HG03558 (cell line): ENCODE data around the gene CD6.

Source experiments
- ATAC-seq: cut with Tn5 transposase; IDR thresholded peaks from one replicate; pipeline ENCODE4 v1.9.1; 2021; ENCODE audit warnings: moderate number of reproducible peaks; ENCODE audit not compliant: unreplicated experiment; ENCODE audit errors: extremely low read depth

Gene CD6, protein sequence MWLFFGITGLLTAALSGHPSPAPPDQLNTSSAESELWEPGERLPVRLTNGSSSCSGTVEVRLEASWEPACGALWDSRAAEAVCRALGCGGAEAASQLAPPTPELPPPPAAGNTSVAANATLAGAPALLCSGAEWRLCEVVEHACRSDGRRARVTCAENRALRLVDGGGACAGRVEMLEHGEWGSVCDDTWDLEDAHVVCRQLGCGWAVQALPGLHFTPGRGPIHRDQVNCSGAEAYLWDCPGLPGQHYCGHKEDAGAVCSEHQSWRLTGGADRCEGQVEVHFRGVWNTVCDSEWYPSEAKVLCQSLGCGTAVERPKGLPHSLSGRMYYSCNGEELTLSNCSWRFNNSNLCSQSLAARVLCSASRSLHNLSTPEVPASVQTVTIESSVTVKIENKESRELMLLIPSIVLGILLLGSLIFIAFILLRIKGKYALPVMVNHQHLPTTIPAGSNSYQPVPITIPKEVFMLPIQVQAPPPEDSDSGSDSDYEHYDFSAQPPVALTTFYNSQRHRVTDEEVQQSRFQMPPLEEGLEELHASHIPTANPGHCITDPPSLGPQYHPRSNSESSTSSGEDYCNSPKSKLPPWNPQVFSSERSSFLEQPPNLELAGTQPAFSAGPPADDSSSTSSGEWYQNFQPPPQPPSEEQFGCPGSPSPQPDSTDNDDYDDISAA

DNA sequence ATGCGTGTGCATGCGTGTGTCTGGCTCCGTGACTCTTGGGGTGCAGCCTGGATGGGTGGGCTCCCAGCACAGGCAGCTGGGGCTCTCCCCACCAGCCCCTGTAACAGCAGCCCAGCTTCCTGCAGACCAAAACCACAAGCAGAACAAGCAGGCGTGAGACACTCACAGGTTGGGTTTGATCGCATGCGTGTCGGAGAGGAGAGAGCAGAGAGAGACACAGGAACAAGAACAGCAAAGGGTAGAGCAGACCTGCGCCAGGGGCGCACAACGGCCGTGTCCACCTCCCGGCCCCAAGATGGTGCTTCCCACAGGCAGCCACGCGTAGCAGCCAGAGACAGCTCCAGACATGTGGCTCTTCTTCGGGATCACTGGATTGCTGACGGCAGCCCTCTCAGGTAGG lies at the start of gene CD6:
Gene CD6, plus strand, starts transcription at position 161 of the 400 bp plus-strand sequence. Its CDS starts 186 bp downstream, at position 347.
- ATAC-seq, result no peak

DNA sequence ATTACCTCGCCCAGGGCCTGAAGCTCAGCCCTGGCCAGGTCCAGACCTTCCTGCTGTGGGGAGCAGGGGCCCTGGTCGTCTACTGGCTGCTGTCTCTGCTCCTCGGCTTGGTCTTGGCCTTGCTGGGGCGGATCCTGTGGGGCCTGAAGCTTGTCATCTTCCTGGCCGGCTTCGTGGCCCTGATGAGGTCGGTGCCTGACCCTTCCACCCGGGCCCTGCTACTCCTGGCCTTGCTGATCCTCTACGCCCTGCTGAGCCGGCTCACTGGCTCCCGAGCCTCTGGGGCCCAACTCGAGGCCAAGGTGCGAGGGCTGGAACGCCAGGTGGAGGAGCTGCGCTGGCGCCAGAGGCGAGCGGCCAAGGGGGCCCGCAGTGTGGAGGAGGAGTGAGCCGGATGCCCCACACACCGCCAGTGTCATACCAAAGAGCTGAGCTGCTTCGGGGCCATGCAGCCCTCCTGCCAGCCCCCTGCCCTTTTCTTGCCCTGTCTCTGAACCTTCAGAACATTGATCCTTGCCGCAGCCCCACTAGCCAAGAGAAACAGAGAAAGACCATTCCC lies 49.6 kb upstream of the CD6 start:
- ATAC-seq, result no peak

DNA sequence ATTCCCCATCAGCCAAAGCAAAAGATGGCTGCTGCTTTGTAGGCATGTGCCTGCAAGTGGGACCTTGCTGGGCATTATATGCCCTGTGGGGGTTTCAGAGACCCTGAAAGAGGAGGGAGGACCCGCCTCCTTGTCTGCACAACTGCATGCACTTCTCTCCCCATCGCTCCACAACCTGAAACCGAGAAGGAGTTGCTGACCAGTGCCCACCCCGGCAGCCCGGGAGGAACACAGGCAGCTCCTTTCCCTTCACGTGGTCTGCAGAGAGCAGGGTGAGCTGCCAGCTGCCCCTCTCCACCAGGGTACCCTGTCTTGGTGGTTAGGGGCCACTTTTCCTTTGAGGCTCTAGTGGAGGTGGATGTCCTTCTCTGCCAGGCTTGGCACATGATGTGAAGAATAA lies 48.6 kb upstream of the CD6 start:
- ATAC-seq, result no peak

DNA sequence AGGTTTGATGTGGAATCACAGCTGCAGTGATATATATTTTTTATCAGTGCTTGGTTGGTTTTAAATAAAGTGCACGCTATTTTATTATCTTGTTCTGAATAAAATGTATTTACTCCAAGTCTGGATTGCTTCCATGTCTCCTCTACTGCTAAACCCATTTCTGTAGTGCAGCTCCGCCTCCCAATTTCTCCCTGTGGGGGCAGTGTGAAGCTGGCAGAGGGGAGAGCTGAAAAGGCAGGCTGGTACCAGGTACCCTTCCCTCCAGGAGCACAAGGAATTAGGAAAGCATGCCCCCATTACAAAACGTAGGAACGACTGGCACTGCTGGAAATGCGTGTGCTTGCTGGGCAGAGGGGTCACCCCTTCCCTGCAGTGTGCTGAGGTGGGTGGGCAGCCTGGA lies 48.2 kb upstream of the CD6 start:
- ATAC-seq, result no peak

DNA sequence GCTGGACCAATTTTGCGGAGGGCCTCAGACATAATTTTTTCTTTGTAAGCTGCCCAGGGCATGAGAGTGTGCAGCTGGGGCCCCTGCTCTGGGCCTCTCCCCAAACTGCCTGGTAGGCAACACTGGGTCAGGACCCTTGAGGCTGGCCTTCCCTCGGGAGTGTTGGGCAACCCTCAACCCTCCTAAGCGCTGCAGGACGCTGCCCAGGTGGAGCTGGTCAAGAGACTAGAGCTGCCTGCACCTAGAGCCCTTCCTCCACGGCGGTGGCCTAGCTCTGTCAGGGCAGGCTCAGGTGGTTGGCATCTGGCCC lies 47.7 kb upstream of the CD6 start:
- no peak for ATAC-seq

DNA sequence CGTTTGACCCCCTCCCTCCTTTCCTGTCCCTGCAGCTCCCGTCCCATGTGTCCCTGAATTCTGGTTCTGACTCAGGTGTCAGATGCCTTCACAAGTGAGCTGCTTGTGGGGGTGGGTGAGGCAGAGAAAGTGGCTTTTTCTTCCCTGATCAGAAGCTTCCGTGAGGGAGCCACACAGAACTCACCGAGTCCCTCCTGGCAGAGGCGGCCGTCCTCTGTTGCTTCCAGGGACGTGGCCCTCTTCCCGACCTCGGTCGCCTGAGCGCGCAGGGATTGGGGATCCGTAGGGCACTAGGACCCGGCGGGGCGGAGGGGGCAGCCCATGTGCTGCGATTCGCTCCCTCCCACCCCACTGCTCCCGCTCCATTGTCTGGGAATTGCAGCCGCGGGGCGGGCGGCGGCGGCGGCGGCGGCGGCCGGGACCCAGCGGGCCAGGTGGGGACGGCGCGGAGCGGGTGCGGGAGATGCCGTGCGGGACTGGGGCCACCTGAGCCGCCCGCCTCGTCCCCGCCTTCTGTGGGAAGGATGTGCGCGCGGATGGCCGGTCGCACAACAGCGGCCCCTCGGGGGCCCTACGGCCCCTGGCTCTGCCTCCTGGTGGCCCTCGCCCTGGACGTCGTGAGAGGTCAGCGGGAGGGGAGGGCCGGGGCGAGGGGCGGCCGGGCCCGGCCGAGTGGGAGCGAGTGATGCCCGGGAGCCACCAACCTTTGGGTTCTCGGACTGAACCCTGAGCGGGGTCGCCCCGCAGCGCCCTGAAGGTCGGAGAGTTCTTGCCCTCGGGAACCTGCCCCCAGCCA lies 47.2 kb upstream of the CD6 start, which contains the start of gene TMEM132A:
Gene TMEM132A, plus strand, starts transcription at position 351 of the 796 bp plus-strand sequence. Its CDS starts 174 bp downstream, at position 525.
- ATAC-seq, result no peak

DNA sequence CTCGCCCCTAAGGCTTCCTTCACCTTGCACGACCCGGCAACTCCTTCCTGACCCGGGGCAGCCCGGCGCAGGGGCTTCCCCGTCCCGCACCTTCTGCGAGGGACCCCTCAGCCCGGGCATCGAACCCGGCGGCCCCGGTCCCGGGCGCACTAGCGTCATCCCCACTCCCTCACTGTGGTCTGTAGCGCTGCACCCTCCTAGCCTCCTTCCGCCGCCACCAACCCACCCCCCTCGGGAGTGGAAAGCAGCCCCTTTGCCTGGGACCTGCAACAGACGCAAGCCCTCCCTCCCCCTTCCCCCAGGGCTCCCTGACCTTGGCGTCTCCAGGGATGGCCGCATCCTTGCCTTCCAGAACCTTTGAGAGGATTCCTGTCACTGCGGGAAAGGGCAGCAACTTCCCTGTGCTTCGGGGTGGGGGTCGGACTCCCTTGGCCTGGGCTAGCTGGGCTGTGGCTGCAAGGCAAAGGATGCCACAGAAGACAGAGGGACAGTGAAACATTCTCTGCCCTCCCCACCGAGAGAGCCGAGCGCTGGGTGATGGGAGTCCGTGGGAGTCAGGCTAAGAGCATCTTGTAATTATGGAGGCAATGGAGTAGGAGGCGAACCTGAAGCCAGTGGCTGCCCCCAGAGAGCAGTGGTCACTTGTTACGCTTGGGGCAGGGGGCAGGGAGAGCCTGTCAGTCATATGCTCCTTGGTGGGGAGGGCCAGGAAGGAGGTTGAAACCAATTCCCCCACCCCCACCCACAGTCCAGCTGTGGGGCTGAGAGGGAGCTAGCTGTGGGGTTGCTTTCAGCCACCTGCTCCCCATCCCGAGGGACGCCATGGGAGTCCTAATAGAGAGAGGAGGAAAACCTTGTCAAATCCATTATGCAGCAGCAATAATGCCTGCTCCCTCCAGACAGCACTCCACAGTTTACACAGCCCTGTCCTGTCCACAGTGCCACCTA lies 46.3 kb upstream of the CD6 start:
- no peak for ATAC-seq

DNA sequence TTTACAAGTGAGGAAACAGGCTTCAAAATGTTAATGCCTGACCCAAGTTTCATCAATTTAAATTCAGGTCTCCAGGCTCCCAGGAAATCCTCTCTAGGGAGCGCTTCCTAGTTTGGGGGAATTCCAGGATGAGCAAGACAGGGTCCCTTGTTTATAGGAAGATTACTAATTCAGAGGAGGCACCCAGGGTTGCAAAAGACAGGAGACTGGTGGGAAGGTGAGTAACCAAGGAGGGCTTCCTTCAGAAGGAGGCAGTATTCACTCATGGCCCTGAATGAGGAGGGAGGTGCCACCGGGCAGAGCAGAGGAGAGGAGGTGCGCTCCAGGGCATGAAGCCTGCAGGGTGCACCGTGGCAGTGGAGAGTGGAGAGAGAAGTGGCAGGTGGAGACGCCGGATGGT lies 45.6 kb upstream of the CD6 start:
- ATAC-seq, result no peak

DNA sequence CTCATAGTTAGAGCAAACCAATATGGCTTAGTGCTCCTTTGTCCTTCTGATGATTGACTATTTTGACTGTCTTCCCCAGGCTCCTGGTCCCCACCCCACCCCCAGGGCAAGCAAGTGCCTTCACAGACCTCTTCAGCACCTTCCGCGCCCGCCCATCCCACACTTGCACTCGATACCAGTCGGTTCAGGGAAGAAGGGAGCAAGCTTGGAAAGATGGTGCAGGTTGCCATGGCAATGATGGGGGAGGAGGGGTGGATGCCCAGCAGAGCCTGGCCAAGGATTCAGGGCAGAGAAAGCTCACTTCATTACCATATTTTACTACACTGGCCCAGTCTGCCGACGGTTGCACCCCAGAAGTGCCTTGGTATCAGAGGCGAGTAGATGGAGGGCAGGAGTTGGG lies 45.0 kb upstream of the CD6 start:
- no peak for ATAC-seq

DNA sequence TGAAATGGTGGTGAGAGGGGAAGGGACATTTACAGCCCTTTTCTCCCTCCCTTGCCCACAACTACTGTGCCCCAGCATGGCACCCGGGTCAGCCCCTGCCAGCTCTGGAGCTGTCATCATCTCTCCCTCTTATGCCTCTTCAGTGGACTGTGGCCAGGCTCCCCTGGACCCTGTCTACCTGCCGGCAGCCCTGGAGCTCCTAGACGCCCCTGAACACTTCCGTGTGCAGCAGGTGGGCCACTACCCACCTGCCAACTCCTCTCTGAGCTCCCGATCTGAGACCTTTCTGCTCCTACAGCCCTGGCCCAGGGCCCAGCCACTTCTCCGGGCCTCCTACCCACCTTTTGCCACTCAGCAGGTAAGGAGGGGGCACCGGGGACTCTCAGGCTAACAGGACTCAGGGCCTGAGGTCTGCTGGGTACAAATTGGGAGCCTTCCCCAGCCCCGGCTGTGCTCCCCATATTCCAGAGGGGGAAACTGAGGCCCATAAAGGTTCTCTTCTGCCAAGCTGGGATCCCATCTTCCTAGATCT lies 44.4 kb upstream of the CD6 start:
- ATAC-seq, result no peak

DNA sequence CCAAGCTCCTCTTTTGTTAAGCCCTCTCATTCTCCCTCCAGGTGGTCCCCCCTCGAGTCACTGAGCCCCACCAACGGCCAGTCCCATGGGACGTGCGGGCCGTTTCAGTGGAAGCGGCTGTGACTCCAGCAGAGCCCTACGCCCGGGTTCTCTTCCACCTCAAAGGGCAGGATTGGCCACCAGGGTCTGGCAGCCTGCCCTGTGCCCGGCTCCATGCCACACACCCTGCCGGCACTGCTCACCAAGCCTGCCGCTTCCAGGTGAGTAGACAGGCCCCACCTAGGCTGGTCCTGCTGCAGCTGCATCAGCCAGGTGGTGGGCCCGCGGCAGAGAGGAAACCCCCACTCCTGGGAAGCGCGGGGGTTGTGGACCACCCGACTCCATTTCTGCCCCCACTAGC lies 43.9 kb upstream of the CD6 start:
- no peak for ATAC-seq

DNA sequence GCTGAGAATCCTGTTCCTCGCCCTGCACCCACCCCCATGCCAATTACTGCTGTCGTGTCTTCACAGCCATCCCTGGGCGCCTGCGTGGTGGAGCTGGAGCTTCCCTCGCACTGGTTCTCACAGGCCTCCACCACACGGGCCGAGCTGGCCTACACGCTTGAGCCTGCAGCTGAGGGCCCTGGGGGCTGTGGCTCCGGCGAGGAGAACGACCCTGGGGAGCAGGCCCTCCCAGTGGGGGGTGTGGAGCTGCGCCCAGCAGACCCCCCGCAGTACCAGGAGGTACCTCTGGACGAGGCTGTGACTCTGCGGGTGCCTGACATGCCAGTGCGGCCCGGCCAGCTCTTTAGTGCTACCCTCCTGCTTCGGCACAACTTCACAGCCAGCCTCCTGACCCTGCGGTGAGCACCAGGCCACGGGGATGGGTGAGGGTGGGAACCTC lies 42.9 kb upstream of the CD6 start:
- no peak for ATAC-seq

DNA sequence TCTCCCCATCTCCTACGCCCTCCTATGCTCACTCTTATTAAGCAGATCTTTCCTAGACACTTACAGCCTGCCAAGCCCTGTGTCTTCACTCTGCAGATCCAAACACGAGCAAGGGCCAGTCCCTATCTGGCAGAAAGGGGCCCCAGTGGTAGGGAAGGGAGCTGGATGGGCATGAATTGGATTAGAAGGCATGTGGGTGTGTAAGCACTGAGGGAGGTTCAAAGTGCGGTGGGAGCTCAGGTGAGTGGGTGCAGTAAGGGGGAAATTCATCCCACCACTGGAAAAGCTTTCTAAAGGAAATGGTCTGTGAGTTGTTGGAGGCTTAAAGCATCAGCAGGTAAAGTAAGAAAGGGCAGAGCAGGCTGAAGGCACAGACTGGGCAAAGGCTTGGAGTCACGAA lies 41.7 kb upstream of the CD6 start:
- no peak for ATAC-seq

DNA sequence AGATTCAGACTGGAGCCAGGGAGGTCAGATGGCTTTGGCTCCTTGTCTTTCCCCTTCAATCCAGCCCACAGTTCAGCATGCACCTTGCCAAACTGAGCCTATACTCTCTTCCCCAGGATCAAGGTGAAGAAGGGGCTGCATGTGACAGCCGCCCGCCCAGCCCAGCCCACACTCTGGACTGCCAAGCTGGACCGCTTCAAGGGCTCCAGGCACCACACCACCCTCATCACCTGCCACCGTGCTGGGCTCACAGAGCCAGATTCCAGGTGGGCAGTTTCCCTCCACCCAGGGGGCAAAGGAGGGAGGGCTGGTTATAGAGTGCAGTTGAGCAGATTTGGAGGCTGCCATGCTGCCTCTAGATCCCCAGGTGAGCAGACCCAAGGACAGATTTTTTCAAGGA lies 41.1 kb upstream of the CD6 start:
- ATAC-seq, result no peak

DNA sequence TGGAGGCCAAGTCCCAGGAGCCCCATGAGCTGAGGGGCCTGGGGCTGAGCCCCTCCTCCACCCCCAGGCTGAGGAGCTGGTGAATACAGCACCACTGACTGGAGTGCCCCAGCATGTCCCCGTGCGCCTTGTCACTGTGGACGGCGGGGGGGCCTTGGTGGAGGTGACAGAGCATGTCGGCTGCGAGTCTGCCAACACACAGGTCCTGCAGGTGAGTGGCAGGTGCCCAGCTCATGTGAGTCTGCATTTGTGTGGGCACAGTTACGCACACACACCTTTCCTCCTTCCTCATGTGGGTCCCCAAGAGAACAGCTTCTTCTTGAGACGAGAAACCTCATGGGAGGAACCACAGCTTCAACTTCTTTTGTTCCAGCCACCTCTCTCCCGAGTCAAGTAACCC lies 39.6 kb upstream of the CD6 start:
- no peak for ATAC-seq

DNA sequence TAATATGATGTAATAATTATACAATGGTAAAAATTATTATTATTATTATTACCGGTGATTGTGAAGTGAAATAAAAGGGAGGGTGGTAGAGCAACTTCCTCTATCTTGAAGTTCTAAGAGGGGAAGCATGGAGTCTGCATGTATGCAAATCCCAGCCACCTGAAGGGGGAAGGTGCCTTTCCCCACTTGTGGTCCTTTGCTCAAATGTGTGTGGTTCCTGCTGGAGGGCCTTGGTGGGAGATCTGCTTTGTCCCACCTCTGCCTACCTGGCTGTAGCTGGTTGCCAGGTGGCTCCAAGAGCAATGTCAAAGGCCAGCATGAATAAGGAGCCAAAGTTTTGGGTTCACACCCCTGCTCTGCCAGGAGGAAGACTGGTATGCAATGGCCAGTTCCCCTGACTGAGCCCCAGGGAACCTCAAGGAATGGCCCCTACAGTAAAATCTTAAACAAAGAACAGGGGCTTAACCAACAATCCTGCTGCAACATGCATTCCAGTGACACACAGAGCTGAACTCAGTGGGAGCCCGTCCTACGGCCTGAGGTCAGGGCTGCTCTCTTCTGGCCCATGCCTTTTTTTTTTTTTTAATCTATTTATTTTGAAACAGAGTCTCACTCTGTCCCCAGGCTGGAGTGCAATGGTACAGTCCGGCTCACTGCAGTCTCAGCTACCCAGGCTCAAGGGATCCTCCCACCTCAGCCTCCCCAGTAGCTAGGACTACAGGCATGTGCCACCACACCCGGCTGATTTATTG lies 38.7 kb upstream of the CD6 start:
- no peak for ATAC-seq

DNA sequence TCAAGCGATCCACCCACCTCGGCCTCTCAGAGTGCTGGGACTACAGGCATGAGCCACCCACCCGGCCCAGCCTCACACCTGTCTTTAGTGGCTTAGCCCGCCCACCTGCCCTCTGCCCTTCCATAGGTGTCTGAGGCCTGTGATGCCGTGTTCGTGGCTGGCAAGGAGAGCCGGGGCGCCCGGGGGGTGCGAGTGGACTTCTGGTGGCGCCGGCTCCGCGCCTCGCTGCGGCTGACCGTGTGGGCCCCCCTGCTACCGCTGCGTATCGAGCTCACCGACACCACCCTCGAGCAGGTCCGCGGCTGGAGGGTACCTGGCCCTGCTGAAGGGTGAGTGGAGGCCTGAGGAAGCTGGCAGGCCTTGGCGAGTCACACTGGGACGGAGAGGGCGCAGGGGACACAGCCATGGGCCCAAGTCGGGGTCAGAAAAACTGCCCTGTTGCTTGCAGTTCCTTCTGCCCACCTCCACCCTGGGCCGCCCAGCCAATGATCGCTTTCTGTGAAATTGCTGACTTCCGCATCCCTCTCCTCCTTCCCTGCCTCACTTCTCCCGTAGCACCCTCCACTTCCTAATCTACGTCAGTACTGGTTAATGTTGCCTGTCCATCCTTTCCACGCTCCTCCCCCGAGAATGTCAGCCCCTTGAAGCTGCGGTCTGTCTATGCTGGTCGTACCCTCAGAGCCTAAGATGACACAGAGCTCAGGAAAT lies 37.9 kb upstream of the CD6 start:
- ATAC-seq, result no peak

DNA sequence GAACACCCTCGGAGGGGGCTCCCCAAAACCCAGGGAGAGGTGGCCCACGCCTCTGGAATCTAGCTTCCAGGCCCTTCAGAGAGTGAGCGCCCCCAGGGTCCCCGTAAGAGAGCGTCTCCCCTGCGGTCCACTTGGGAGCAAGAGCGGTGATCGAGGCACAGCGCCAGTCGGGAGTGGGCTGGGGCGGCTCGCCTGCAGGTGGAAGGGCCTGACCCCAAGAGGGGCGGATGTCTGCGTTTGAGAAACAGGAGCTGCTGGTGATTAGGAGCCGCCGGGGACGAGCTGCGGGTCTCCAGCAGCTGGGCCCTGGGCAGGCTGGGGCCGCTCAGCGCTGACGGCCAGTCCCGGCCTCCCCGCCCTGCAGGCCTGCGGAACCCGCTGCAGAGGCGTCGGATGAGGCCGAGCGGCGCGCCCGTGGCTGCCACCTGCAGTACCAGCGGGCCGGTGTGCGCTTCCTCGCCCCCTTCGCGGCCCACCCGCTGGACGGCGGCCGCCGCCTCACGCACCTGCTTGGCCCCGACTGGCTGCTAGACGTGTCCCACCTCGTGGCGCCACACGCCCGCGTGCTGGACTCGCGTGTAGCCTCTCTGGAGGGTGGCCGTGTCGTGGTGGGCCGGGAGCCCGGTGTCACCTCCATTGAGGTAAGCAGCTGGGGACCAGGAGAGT lies 37.2 kb upstream of the CD6 start:
- no peak for ATAC-seq
